Right atrium auricular region (tissue), 2 donors: ENCODE measurements around the gene TFRC. TPM values are rescaled to one million over a fixed set of nuclear protein-coding genes. Genes with fewer than 3 reads are reported as not detected.
"Not testable (repeated sequence)": the region's sequence is repeated elsewhere in the genome, so short reads cannot be mapped to it uniquely, and the experiment has no call there.

ENCODE experiments used
- DNase-seq: peaks from one replicate; pipeline ENCODE4 v3.0.0-alpha.2; 2019; ENCODE audit warnings: low spot score
- H3K27ac ChIP-seq, 2 donors: fragments of 200-600 bp; sonication (generic); 1 replicate in 1 of 2; 2 replicates in 1 of 2; pipeline ENCODE4 v1.5.1; 2016 to 2019
- H3K27me3 ChIP-seq, 2 donors: fragments of 200-600 bp; sonication (generic); one replicate each; pipeline versions ENCODE4 v1.5.1 to v1.6.0; 2017 to 2019
- H3K36me3 ChIP-seq: fragments of 200-600 bp; sonication (generic); one replicate; pipeline ENCODE4 v1.5.1; 2016
- H3K4me1 ChIP-seq, 2 donors: fragments of 200-600 bp; sonication (generic); one replicate each; pipeline versions ENCODE4 v1.5.1 to v1.6.0; 2017 to 2019
- H3K4me3 ChIP-seq, 2 donors: fragments of 200-600 bp; sonication (generic); 1 replicate in 1 of 2; 2 replicates in 1 of 2; pipeline ENCODE4 v1.5.1; 2017 to 2019; ENCODE audit warnings: mild to moderate bottlenecking in 1 of 2, moderate library complexity in 1 of 2
- H3K9me3 ChIP-seq, 2 donors: fragments of 200-600 bp; sonication (generic); one replicate each; pipeline ENCODE4 v1.5.1; 2019
- CTCF ChIP-seq, 2 donors: fragments of 200-600 bp; sonication (generic); IDR thresholded peaks; one replicate each; pipeline ENCODE4 v1.5.1; 2019; ENCODE audit warnings: antibody characterized with exemption in 2 of 2
- total RNA-seq, 2 donors: library from RNA; depleted of rRNA; stranded (reverse); fragments of >200 nt; gene quantifications; one replicate each; pipeline ENCODE4 v1.1.0, GENCODE V29; 2016

Gene TFRC
- total RNA-seq, 2 donors from 2014 or later, result 47.9 to 98.0 TPM

GRCh38 chr3:196003611-196004010, 78.3 kb downstream of the TFRC start:
- Histone ChIP-seq H3K27ac (no peak overlapping the region), H3K36me3 (no peaks in the 10 kb centered on the region), H3K9me3 (no peaks in the 10 kb centered on the region), H3K4me1 (no peaks in the 10 kb centered on the region), H3K4me3 (no peak overlapping the region), H3K27me3 (no peaks in the 10 kb centered on the region)
- TF ChIP-seq CTCF (IDR thresholded peaks at IDR 0.05), result no peak
- DNase-seq, result no peak

GRCh38 chr3:196002721-196003120, 79.2 kb downstream of the TFRC start:
- H3K27ac ChIP-seq, H3K36me3 ChIP-seq, H3K9me3 ChIP-seq, H3K4me1 ChIP-seq, H3K4me3 ChIP-seq, DNase-seq, H3K27me3 ChIP-seq: not testable (repeated sequence)

- not testable (repeated sequence) for DNase-seq, H3K36me3 ChIP-seq, H3K4me1 ChIP-seq, H3K27ac ChIP-seq, H3K4me3 ChIP-seq, H3K9me3 ChIP-seq, H3K27me3 ChIP-seq
Measured at GRCh38 chr3:196001240-196001639, 80.7 kb downstream of the TFRC start.

GRCh38 chr3:196000360-196000950, 81.4 kb downstream of the TFRC start:
- H3K36me3 ChIP-seq, H3K4me3 ChIP-seq, H3K27me3 ChIP-seq, DNase-seq, H3K4me1 ChIP-seq, H3K9me3 ChIP-seq, H3K27ac ChIP-seq: not testable (repeated sequence)

- no peak overlapping the region for H3K4me3 ChIP-seq
- no peak for DNase-seq
- no peaks in the 10 kb centered on the region for H3K9me3 ChIP-seq
- H3K27me3 ChIP-seq, result no peaks in the 10 kb centered on the region
- H3K4me1 ChIP-seq, result no peaks in the 10 kb centered on the region
- no peaks in the 10 kb centered on the region for H3K36me3 ChIP-seq
- no peak overlapping the region for H3K27ac ChIP-seq
- TF ChIP-seq CTCF (IDR thresholded peaks at IDR 0.05), result no peak
Measured at GRCh38 chr3:195999896-196000295, 82.0 kb downstream of the TFRC start.

Other genes starting within 250 kb of the TFRC start
- gene TNK2, start 173.5 kb downstream of the TFRC start, total RNA-seq, result 10 to 100 TPM; 26.5 to 38.6 TPM
- gene ZDHHC19, start 129.3 kb upstream of the TFRC start, total RNA-seq, result not detected
- gene SLC51A, start 134.4 kb upstream of the TFRC start, total RNA-seq, result under 1 TPM in 1 of 2 donors, not detected in 1; 0.35 TPM
- 100 to 1,000 TPM in 1 of 2 donors, 10 to 100 TPM in 1; 89.0 to 135 TPM for gene PCYT1A, start 205.6 kb upstream of the TFRC start, total RNA-seq
- 1 to 10 TPM; 4.3 to 6.3 TPM for gene DYNLT2B, start 236.2 kb upstream of the TFRC start, total RNA-seq